ENCODE data around the gene ELP4. TPM values are rescaled to one million over a fixed set of nuclear protein-coding genes. Genes with fewer than 3 reads are reported as not detected.
"Not testable (repeated sequence)": the region's sequence is repeated elsewhere in the genome, so short reads cannot be mapped to it uniquely, and the experiment has no call there.

The ELP4 gene
- total RNA-seq, 1 donor from 2014 or later = 16.7 TPM

DNA sequence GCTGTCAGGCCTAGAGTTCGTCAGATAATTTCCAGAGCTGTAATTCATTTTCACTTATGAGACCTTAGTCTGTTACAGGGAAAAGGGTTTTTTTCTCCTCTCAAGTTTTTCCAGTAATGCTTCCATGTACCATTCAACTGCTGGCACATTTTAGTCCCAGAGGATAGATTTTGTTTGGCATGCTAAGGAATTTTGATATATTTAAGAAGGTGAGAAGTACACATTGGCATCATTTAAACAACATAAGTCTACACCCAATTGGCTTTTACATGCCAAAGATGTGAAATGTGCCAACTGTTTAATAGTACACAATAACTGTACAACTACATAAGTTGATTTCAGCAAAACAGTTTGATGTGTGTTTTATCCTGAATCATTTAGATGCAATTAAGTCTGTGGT, 230.6 kb downstream of the ELP4 start:
- no peak for DNase-seq (ENCODE audit: low read depth)
- H3K4me3 ChIP-seq (ENCODE audit: low read depth, low read length) = no peak overlapping the region
- TF ChIP-seq, protein P1, sequence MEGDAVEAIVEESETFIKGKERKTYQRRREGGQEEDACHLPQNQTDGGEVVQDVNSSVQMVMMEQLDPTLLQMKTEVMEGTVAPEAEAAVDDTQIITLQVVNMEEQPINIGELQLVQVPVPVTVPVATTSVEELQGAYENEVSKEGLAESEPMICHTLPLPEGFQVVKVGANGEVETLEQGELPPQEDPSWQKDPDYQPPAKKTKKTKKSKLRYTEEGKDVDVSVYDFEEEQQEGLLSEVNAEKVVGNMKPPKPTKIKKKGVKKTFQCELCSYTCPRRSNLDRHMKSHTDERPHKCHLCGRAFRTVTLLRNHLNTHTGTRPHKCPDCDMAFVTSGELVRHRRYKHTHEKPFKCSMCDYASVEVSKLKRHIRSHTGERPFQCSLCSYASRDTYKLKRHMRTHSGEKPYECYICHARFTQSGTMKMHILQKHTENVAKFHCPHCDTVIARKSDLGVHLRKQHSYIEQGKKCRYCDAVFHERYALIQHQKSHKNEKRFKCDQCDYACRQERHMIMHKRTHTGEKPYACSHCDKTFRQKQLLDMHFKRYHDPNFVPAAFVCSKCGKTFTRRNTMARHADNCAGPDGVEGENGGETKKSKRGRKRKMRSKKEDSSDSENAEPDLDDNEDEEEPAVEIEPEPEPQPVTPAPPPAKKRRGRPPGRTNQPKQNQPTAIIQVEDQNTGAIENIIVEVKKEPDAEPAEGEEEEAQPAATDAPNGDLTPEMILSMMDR (conservative IDR thresholded peaks at IDR 0.05; ENCODE audit: low read depth, low read length) = no peak

DNA sequence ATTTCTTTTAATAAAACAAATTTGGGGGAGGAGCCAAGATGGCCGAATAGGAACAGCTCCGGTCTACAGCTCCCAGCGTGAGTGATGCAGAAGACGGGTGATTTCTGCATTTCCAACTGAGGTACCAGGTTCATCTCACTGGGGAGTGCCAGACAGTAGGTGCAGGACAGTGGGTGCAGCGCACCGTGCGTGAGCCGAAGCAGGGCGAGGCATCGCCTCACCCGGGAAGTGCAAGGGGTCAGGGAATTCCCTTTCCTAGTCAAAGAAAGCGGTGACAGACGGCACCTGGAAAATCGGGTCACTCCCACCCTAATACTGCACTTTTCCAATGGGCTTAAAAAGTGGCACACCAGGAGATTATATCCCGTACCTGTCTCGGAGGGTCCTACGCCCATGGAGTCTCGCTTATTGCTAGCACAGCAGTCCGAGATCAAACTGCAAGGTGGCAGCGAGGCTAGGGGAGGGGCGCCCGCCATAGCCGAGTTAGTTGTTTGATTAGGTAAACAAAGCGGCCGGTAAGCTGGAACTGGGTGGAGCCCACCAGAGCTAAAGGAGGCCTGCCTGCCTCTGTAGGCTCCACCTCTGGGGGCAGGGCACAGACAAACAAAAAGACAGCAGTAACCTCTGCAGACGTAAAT, 231.3 kb downstream of the ELP4 start:
- H3K4me3 ChIP-seq (ENCODE audit: low read depth, low read length) = not testable (repeated sequence)

DNA sequence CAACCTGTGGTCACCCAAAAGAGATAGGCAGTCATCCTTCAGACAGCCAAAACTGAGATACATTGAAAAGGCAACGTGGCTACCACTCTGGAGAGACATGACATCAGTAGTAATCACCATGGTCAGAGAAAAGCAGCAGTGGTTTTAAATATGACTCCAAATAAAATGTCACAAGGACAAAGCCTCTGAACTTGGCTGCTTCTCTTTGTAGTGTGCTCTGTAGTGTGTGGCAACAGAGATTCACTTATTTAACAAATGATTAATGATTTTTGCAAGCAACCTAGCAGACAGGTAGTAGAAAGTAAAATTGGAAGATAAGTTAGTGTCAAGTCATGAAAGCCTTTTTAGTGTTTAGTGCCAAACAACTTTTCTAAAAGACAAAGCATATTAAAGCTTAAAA, 238.0 kb downstream of the ELP4 start:
- TF ChIP-seq, protein P1 (conservative IDR thresholded peaks at IDR 0.05; ENCODE audit: low read depth, low read length) = no peak
- no peak overlapping the region for H3K4me3 ChIP-seq (ENCODE audit: low read depth, low read length)
- no peak for DNase-seq (ENCODE audit: low read depth)

More for the DNA sequence above, 231.3 kb downstream of the ELP4 start:
- not testable (repeated sequence) for DNase-seq (ENCODE audit: low read depth)

DNA sequence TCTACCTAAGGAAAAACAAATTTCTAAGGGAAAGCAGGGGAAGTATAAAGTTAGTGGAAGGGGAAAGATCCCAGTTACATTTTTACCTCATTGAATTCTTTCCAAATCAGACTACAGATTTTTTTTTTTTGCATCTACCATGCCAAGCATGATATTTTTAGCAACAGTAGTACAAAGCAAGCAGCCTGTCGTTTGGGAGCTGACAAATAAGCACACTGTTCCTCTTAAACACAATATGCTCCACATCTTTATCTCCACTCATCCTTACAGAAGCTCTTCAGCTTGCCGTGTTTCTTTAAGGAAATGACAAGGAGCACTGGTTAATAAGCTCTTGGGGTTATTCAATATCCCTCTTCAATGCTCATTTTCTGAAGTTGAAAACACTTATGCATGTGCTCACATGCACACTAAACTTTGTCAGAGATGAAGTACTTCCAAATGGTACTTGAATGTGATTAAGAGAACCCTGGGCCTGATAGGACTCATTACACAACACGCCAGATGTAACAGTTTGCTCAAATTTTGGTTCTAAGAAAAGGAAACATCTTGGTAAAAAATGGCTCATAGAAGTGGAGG, 247.8 kb downstream of the ELP4 start:
- no peak overlapping the region for H3K4me3 ChIP-seq (ENCODE audit: low read depth, low read length)
- TF ChIP-seq, protein P1 (conservative IDR thresholded peaks at IDR 0.05; ENCODE audit: low read depth, low read length) = no peak
- no peak for DNase-seq (ENCODE audit: low read depth)

DNA sequence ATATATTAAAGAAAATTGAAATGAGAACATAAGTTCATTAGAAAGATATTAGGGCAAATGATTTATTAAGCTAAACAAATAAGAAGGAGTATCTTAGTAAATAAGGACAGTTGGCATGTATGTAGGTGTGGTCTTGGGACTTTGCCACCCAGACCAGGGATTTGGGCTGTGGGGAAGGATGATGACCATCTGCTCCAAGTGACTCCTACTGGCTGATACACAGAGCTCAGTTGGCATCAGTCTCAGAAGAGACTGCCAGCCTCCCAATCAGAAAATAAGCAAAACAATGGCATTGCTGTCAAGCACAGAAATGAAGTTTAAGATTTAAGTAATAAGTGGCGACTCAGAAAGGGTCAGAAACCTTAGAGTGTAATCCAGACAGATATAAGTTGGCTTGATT, 252.1 kb downstream of the ELP4 start:
- no peak overlapping the region for H3K4me3 ChIP-seq (ENCODE audit: low read depth, low read length)
- TF ChIP-seq, protein P1 (conservative IDR thresholded peaks at IDR 0.05; ENCODE audit: low read depth, low read length) = no peak
- no peak for DNase-seq (ENCODE audit: low read depth)

DNA sequence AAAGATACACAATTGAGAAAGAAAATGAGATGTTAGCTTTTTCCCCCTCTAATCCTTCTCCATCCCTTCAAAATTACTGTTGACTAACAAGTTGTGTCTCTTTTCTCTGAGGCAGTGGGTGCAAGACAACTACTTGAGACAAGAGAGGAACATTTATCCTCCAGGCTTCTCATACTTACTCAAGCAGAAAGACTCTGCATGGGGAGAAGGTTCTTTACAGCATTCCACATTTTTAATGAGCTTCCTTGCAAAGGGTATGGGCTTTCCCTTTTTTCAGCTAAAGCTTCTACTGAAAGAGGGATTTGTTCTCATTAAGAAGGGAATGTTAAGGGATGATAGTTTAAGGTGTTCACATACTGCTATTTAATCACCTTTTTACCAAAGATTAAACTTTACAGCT, 253.7 kb downstream of the ELP4 start:
- no peak overlapping the region for H3K4me3 ChIP-seq (ENCODE audit: low read depth, low read length)
- TF ChIP-seq, protein P1 (conservative IDR thresholded peaks at IDR 0.05; ENCODE audit: low read depth, low read length) = no peak
- no peak for DNase-seq (ENCODE audit: low read depth)

DNA sequence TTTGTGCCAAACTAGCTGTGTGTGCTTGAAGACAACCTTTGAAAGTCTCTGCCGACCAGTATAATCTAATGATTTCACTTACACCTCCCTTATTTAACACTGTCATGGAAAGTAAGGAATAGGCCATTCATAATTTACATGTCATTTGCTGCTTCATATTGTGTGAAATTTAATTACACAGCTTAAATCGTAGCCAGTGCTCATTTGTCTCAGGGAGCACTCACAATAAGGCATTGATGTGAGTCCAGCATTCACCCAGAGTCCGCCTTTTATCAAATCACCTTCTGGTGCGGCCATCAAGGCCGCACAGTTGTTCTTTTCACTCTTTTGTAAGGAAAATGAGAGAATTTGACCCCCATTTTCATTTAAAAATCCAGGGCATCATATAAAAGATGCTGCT, 254.7 kb downstream of the ELP4 start:
- TF ChIP-seq, protein P1 (conservative IDR thresholded peaks at IDR 0.05; ENCODE audit: low read depth, low read length) = no peak
- H3K4me3 ChIP-seq (ENCODE audit: low read depth, low read length) = no peak overlapping the region
- no peak for DNase-seq (ENCODE audit: low read depth)

All from epithelial cell of proximal tubule (primary cell).